ENCODE data around the gene FST.
A peak's percentile ranks its signal among the peaks of the same experiment; 100 is the strongest.

The FST gene

DNA sequence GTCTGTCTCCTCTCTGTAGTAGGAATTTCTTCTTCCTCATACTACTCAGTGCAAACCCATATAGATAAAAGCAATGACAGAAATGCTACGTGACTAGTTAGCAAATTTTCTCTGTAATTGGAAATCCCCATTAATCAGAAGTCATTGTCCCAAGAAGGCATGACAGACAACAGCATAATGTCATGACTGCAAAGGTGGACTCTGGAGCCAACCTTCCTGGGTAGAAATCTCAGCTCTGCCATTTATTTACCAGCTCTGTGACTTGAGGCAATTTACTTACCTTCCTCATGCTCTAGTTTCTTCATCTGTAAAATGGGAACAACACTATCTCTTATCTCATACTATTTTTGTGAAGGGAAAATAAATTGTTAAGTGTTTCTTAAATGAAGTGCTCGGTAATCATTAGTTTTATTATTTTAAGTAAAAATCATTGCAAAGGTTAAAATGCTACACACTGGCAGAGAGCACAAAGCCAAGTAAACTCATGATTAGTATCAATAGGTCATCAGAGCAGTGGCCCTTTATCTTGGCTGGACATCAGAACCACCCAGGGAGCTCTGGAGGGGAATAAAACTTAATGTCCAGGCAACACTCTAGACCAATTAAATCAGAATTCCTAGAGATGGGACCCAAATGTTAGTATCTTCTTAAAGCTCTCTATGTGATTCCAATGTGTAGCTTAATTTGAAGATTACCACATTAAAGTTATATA, 43.8 kb upstream of the FST start:
- H3K4ac ChIP-seq (ENCODE audit: low read depth in 1 of 2, low read length in 2 of 2): no peak overlapping the region
- H4K8ac ChIP-seq (ENCODE audit: low read length): no peak overlapping the region
- 95% methylated on average over 1 of the region's 2 CpGs for WGBS
- no peak overlapping the region for H2BK5ac ChIP-seq (ENCODE audit: low read depth, low read length, poor library complexity, severe bottlenecking)
- H2AK5ac ChIP-seq (ENCODE audit: low read length, severe bottlenecking): no peak overlapping the region
- no peak overlapping the region for H2BK120ac ChIP-seq (ENCODE audit: low read depth, low read length)
- H3K27ac ChIP-seq (ENCODE audit: low read length, poor library complexity, severe bottlenecking): no peak overlapping the region
- DNase-seq: no peak
- no peak overlapping the region for H3K9ac ChIP-seq (ENCODE audit: low read length)
- H3K4me2 ChIP-seq (ENCODE audit: low read length, poor library complexity, severe bottlenecking): no peak overlapping the region
- no peak overlapping the region for H4K91ac ChIP-seq (ENCODE audit: low read length)
- H3K79me1 ChIP-seq (replicated peaks; ENCODE audit: low read length, poor library complexity, severe bottlenecking): no peaks in the 10 kb centered on the region
- no peak overlapping the region for H2BK15ac ChIP-seq (ENCODE audit: low read depth, poor library complexity, severe bottlenecking)
- H3K9me3 ChIP-seq (ENCODE audit: control insufficient read depth, low read length): no peaks in the 10 kb centered on the region
- H2BK12ac ChIP-seq (ENCODE audit: low read length in 2 of 2): no peak overlapping the region
- no peaks in the 10 kb centered on the region for H3K27me3 ChIP-seq (ENCODE audit: control insufficient read depth in 1 of 2, insufficient read depth in 1 of 2, low read length in 2 of 2)
- H3K4me3 ChIP-seq (ENCODE audit: insufficient read depth in 1 of 2, low read depth in 1 of 2, low read length in 2 of 2): no peak overlapping the region
- no peaks in the 10 kb centered on the region for H3K4me1 ChIP-seq (ENCODE audit: control insufficient read depth, insufficient read depth, low read depth, low read length)
- H3K36me3 ChIP-seq (ENCODE audit: control insufficient read depth in 1 of 2, insufficient read depth in 2 of 2, low read depth in 1 of 2, low read length in 2 of 2): no peaks in the 10 kb centered on the region
- H3K23ac ChIP-seq (ENCODE audit: low read length in 2 of 2): no peak overlapping the region
- no peak overlapping the region for H2AFZ ChIP-seq (ENCODE audit: low read depth, low read length)
- no peak overlapping the region for H3K14ac ChIP-seq (ENCODE audit: low read length in 2 of 2)
- no peak overlapping the region for H3K18ac ChIP-seq (ENCODE audit: low read depth in 1 of 2, low read length in 2 of 2)

DNA sequence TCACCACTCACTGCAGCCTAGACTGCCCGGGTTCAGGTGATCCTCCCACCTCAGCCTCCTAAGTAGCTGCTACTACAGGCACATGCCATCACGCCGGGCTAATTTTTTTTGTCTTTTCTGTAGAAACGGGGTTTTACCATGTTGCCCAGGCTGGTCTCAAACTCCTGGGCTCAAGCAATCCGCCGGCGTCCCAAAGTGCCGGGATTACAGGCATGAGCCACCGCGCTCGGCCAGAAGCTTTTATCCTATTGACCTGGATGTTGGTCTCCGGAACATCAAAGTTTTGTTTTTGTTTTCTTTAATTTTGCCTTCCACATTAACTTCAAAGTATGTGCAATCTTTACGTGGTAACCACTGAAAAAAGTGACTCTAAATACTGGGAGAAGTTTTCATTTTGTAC, 42.4 kb upstream of the FST start:
- no peak overlapping the region for H4K91ac ChIP-seq (ENCODE audit: low read length)
- no peak overlapping the region for H2BK120ac ChIP-seq (ENCODE audit: low read depth, low read length)
- no peaks in the 10 kb centered on the region for H3K9me3 ChIP-seq (ENCODE audit: control insufficient read depth, low read length)
- H2BK12ac ChIP-seq (ENCODE audit: low read length in 2 of 2): no peak overlapping the region
- DNase-seq: no peak
- H3K27me3 ChIP-seq (ENCODE audit: control insufficient read depth in 1 of 2, insufficient read depth in 1 of 2, low read length in 2 of 2): no peaks in the 10 kb centered on the region
- no peak overlapping the region for H2AK5ac ChIP-seq (ENCODE audit: low read length, severe bottlenecking)
- H2AFZ ChIP-seq (ENCODE audit: low read depth, low read length): no peak overlapping the region
- H3K4me2 ChIP-seq (ENCODE audit: low read length, poor library complexity, severe bottlenecking): no peak overlapping the region
- no peak overlapping the region for H3K4ac ChIP-seq (ENCODE audit: low read depth in 1 of 2, low read length in 2 of 2)
- H3K14ac ChIP-seq (ENCODE audit: low read length in 2 of 2): no peak overlapping the region
- H4K8ac ChIP-seq (ENCODE audit: low read length): no peak overlapping the region
- no peak overlapping the region for H3K23ac ChIP-seq (ENCODE audit: low read length in 2 of 2)
- no peak overlapping the region for H3K18ac ChIP-seq (ENCODE audit: low read depth in 1 of 2, low read length in 2 of 2)
- H2BK15ac ChIP-seq (ENCODE audit: low read depth, poor library complexity, severe bottlenecking): no peak overlapping the region
- H3K4me1 ChIP-seq (ENCODE audit: control insufficient read depth, insufficient read depth, low read depth, low read length): no peaks in the 10 kb centered on the region
- no peak overlapping the region for H3K4me3 ChIP-seq (ENCODE audit: insufficient read depth in 1 of 2, low read depth in 1 of 2, low read length in 2 of 2)
- H2BK5ac ChIP-seq (ENCODE audit: low read depth, low read length, poor library complexity, severe bottlenecking): no peak overlapping the region
- WGBS: 99% methylated on average over 12 of the region's 13 CpGs
- H3K27ac ChIP-seq (ENCODE audit: low read length, poor library complexity, severe bottlenecking): no peak overlapping the region
- no peak overlapping the region for H3K9ac ChIP-seq (ENCODE audit: low read length)
- no peaks in the 10 kb centered on the region for H3K36me3 ChIP-seq (ENCODE audit: control insufficient read depth in 1 of 2, insufficient read depth in 2 of 2, low read depth in 1 of 2, low read length in 2 of 2)
- H3K79me1 ChIP-seq (replicated peaks; ENCODE audit: low read length, poor library complexity, severe bottlenecking): no peaks in the 10 kb centered on the region

DNA sequence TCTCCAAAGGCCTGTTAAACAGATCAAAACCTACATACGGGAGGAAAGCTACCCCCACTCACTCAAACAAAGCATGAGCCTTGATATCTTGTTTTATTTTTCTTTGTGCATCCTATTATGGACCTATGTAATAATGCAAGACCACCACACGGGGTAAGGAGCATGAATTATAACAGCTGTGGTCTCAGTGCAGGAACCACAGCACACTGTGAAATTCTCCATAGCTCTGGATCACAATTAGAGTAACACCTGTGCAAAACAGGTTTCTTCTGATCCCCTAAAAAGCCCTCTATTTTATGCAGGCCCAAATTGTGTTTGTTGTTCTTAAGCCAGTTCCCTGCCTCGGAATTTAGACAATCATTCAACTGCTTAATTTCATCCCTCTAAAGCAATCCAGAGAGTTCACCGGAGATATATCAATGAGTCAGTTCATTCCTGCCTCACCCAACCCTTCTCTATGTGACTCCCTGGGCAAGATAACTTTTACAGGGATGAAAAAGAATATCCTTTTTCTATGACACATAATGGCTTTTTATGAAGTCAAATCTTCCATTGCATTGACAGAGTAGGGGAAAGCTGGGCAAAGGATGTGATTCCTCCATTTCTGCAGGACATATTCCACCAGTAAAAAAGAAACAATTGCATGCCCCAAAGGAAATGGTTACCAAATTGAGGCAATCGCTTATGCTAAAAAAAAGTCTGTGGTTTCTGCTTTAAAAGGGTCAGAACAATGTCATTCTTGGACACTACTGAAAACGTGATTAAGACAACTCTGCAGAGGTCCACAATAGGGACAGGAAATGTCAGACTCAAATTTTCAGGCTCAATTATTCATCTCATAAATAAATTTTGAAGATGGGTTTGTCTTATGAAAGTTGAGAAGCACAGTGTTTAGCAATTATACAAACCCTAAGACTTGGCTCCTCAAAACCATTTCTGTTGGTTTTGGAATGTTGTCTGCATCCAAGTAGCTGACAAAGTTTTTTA, 41.6 kb upstream of the FST start:
- Histone ChIP-seq H2AFZ (ENCODE audit: low read depth, low read length) (no peak overlapping the region), H3K79me1 (replicated peaks; ENCODE audit: low read length, poor library complexity, severe bottlenecking) (no peaks in the 10 kb centered on the region), H3K4me3 (ENCODE audit: insufficient read depth in 1 of 2, low read depth in 1 of 2, low read length in 2 of 2) (peak overlapping the region in 1 of 2 experiments; percentile 1), H3K27ac (ENCODE audit: low read length, poor library complexity, severe bottlenecking) (no peak overlapping the region), H3K23ac (ENCODE audit: low read length in 2 of 2) (no peak overlapping the region), H3K4ac (ENCODE audit: low read depth in 1 of 2, low read length in 2 of 2) (no peak overlapping the region), H2BK5ac (ENCODE audit: low read depth, low read length, poor library complexity, severe bottlenecking) (no peak overlapping the region), H3K14ac (ENCODE audit: low read length in 2 of 2) (no peak overlapping the region), H4K8ac (ENCODE audit: low read length) (no peak overlapping the region), H2BK12ac (ENCODE audit: low read length in 2 of 2) (no peak overlapping the region), H2AK5ac (ENCODE audit: low read length, severe bottlenecking) (no peak overlapping the region), H3K4me2 (ENCODE audit: low read length, poor library complexity, severe bottlenecking) (no peak overlapping the region), H3K9me3 (ENCODE audit: control insufficient read depth, low read length) (no peaks in the 10 kb centered on the region), H3K18ac (ENCODE audit: low read depth in 1 of 2, low read length in 2 of 2) (no peak overlapping the region), H3K27me3 (ENCODE audit: control insufficient read depth in 1 of 2, insufficient read depth in 1 of 2, low read length in 2 of 2) (no peaks in the 10 kb centered on the region), H3K4me1 (ENCODE audit: control insufficient read depth, insufficient read depth, low read depth, low read length) (no peaks in the 10 kb centered on the region), H3K9ac (ENCODE audit: low read length) (peak overlapping the region; percentile 27), H2BK15ac (ENCODE audit: low read depth, poor library complexity, severe bottlenecking) (no peak overlapping the region), H2BK120ac (ENCODE audit: low read depth, low read length) (no peak overlapping the region), H3K36me3 (ENCODE audit: control insufficient read depth in 1 of 2, insufficient read depth in 2 of 2, low read depth in 1 of 2, low read length in 2 of 2) (no peaks in the 10 kb centered on the region), H4K91ac (ENCODE audit: low read length) (no peak overlapping the region)
- no peak for DNase-seq
- WGBS: 70% methylated on average over 5 of the region's 6 CpGs

DNA sequence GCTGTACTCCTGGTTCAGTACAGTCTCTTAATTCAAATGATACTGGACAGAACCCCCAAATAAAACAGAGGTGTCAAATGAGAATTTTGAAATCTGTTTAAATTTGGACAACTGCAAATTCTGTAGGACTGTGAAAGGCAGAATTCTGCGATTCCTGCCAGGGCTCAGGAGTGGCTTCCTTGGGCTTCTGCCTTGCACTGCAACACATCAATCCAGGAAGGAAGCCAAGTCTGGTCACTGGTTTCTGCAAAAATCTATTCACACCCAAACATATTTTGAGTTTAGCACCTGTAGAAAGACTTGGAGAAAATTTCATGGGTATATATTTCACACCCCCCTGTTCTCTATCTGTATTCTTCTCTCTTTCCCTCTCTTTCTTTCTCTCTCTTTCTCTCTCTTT, 37.5 kb upstream of the FST start:
- no peak overlapping the region for H2BK12ac ChIP-seq (ENCODE audit: low read length in 2 of 2)

More for the DNA sequence above, 37.5 kb upstream of the FST start:
- Histone ChIP-seq H3K4ac (ENCODE audit: low read depth in 1 of 2, low read length in 2 of 2) (no peak overlapping the region), H3K23ac (ENCODE audit: low read length in 2 of 2) (no peak overlapping the region), H3K27me3 (ENCODE audit: control insufficient read depth in 1 of 2, insufficient read depth in 1 of 2, low read length in 2 of 2) (no peaks in the 10 kb centered on the region), H3K18ac (ENCODE audit: low read depth in 1 of 2, low read length in 2 of 2) (no peak overlapping the region), H3K79me1 (replicated peaks; ENCODE audit: low read length, poor library complexity, severe bottlenecking) (no peaks in the 10 kb centered on the region), H3K4me1 (ENCODE audit: control insufficient read depth, insufficient read depth, low read depth, low read length) (no peaks in the 10 kb centered on the region), H3K14ac (ENCODE audit: low read length in 2 of 2) (no peak overlapping the region), H4K8ac (ENCODE audit: low read length) (no peak overlapping the region), H3K4me3 (ENCODE audit: insufficient read depth in 1 of 2, low read depth in 1 of 2, low read length in 2 of 2) (no peak overlapping the region), H2BK15ac (ENCODE audit: low read depth, poor library complexity, severe bottlenecking) (no peak overlapping the region), H4K91ac (ENCODE audit: low read length) (no peak overlapping the region), H3K36me3 (ENCODE audit: control insufficient read depth in 1 of 2, insufficient read depth in 2 of 2, low read depth in 1 of 2, low read length in 2 of 2) (no peaks in the 10 kb centered on the region), H3K4me2 (ENCODE audit: low read length, poor library complexity, severe bottlenecking) (no peak overlapping the region), H2BK120ac (ENCODE audit: low read depth, low read length) (no peak overlapping the region), H2AFZ (ENCODE audit: low read depth, low read length) (no peak overlapping the region), H3K27ac (ENCODE audit: low read length, poor library complexity, severe bottlenecking) (no peak overlapping the region), H2AK5ac (ENCODE audit: low read length, severe bottlenecking) (no peak overlapping the region), H3K9me3 (ENCODE audit: control insufficient read depth, low read length) (no peaks in the 10 kb centered on the region), H3K9ac (ENCODE audit: low read length) (no peak overlapping the region), H2BK5ac (ENCODE audit: low read depth, low read length, poor library complexity, severe bottlenecking) (no peak overlapping the region)
- DNase-seq: no peak
- 100% methylated on average over 1 of the region's 1 CpG for WGBS

Data from mesenchymal stem cell (in vitro differentiated cells and primary cell).